A549 (cell line): Measurements from ENCODE around the gene AR.

Source experiments
- ESRRA ChIP-seq: fragments of 150-350 bp; IDR thresholded peaks from 2 replicates; pipeline ENCODE4 v1.6.1; 2014; ENCODE audit warnings: mild to moderate bottlenecking, low read length, borderline replicate concordance
- POLR2A ChIP-seq: IDR thresholded peaks from 2 replicates; pipeline ENCODE4 v1.6.1; 2012; ENCODE audit warnings: mild to moderate bottlenecking, low read length
- POLR2AphosphoS2 ChIP-seq: conservative IDR thresholded peaks from 2 replicates; pipeline ENCODE4 v1.6.1; 2012; ENCODE audit warnings: low read length, improper control_type of control experiment, inconsistent platforms
- TF ChIP-seq, protein P1 (sequence below): fragments of >200 bp; sonication (Bioruptor Twin); formaldehyde crosslinking; IDR thresholded peaks from 3 replicates; pipeline ENCODE4 v1.5.1; 2016
- TF ChIP-seq, protein P2 (sequence below): IDR thresholded peaks from 2 replicates; pipeline ENCODE4 v1.6.1; 2012

DNA sequence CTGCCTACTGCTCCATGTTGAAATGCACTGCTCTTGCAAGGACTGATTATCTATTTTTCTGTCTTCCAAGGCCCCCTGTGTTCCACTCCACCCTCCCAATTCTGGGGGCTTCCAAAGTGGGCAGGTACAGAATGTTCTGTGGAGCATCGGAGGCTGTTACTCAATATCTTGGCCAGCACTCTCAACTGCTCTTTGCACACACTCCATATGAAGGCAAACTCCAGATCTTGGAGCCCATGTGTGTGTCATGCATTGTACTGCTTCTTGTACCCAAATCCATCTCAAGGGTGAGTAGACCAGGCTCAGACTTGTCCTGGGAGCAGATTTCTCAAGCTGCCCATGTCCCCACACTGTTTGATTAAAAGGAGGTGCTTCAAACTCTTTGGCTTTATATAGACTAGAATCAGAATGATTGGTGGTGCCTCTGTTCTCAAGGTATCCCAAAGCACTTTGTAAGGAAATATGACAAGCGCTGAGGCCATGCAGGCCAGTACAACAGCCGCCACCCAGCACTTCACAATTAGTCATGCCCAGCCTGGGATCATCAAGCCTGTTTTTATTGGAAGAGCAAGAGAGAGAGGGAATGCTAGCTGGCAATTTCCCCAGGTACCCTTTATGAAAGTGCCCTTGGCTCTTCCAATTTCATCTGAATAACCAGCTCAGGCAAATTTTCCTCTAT, 44.3 kb downstream of the AR start:
- TF ChIP-seq, protein P1, sequence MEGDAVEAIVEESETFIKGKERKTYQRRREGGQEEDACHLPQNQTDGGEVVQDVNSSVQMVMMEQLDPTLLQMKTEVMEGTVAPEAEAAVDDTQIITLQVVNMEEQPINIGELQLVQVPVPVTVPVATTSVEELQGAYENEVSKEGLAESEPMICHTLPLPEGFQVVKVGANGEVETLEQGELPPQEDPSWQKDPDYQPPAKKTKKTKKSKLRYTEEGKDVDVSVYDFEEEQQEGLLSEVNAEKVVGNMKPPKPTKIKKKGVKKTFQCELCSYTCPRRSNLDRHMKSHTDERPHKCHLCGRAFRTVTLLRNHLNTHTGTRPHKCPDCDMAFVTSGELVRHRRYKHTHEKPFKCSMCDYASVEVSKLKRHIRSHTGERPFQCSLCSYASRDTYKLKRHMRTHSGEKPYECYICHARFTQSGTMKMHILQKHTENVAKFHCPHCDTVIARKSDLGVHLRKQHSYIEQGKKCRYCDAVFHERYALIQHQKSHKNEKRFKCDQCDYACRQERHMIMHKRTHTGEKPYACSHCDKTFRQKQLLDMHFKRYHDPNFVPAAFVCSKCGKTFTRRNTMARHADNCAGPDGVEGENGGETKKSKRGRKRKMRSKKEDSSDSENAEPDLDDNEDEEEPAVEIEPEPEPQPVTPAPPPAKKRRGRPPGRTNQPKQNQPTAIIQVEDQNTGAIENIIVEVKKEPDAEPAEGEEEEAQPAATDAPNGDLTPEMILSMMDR = no peak
- TF ChIP-seq POLR2A (no peak), ESRRA (no peak), POLR2AphosphoS2 (no peak)
- TF ChIP-seq, protein P2, sequence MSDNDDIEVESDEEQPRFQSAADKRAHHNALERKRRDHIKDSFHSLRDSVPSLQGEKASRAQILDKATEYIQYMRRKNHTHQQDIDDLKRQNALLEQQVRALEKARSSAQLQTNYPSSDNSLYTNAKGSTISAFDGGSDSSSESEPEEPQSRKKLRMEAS = no peak
